Heart right ventricle (tissue), 16 donors: ENCODE data around the gene CDK14. TPM values are rescaled to one million over a fixed set of nuclear protein-coding genes. Genes with fewer than 3 reads are reported as not detected.
A peak's percentile ranks its signal among the peaks of the same experiment; 100 is the strongest.

Experiments
- ATAC-seq, 8 donors: fragments of 200-7000 bp; cut with Tn5 transposase; one replicate each; pipeline ENCODE4 v1.9.1; 2020; ENCODE audit warnings: mild to moderate bottlenecking in 8 of 8, moderate library complexity in 8 of 8, moderate number of reproducible peaks in 1 of 8
- DNase-seq, 2 donors: peaks; one replicate each; pipeline ENCODE4 v3.0.0-alpha.2; 2020
- H3K27ac ChIP-seq, 10 donors: fragments of 200-600 bp; sonication (generic) in 2 of 10; one replicate each; pipeline versions ENCODE4 v1.5.0 to v1.8.0; 2020 to 2022; ENCODE audit warnings: mild to moderate bottlenecking in 3 of 10
- H3K27me3 ChIP-seq, 7 donors: fragments of 200-600 bp; one replicate each; pipeline ENCODE4 v1.8.0; 2021 to 2022; ENCODE audit warnings: mild to moderate bottlenecking in 2 of 7
- H3K36me3 ChIP-seq, 9 donors: fragments of 200-600 bp; sonication (generic) in 1 of 9; one replicate each; pipeline versions ENCODE4 v1.5.0 to v1.8.0; 2020 to 2022; ENCODE audit warnings: mild to moderate bottlenecking in 2 of 9
- H3K4me1 ChIP-seq, 9 donors: fragments of 200-600 bp; sonication (generic) in 1 of 9; one replicate each; pipeline versions ENCODE4 v1.5.0 to v1.8.0; 2020 to 2022; ENCODE audit warnings: mild to moderate bottlenecking in 4 of 9
- H3K4me3 ChIP-seq, 10 donors: fragments of 200-600 bp; sonication (generic) in 2 of 10; one replicate each; pipeline versions ENCODE4 v1.5.0 to v1.8.0; 2020 to 2022; ENCODE audit warnings: mild to moderate bottlenecking in 7 of 10, moderate library complexity in 2 of 10
- H3K9me3 ChIP-seq, 11 donors: fragments of 200-600 bp in 10 of 11; sonication (generic) in 2 of 11; one replicate each; pipeline versions ENCODE4 v1.5.0 to v1.8.0; 2013 to 2022; ENCODE audit warnings: mild to moderate bottlenecking in 2 of 11, control low read depth in 1 of 11, moderate library complexity in 1 of 11
- WGBS, 2 donors: extraction: QIAGEN DNeasy Blood & Tissue Kit; methylation state at CpG; one replicate each; pipeline ENCODE4 v1.1.7; 2013; ENCODE audit warnings: inconsistent platforms in 1 of 2; 5-methylcytosine and 5-hydroxymethylcytosine counted together
- intact Hi-C, 10 donors: fragments of 100-400 bp; cut with DNase I; formaldehyde crosslinking; loops; one replicate each; pipeline versions ENCODE4 v1.11.1 to v1.14.2; 2022
- polyA plus RNA-seq, 2 donors: library from polyadenylated mRNA; stranded (reverse); fragments of 200-250 nt; gene quantifications; one replicate each; pipeline ENCODE4 v1.2.3, GENCODE V29; 2013
- total RNA-seq, 10 donors: library from RNA; stranded (reverse); fragmentation: NEBNext Ultra II Directional in 3 of 10; extraction: Animal tissue kit (Norgen Biotek cat#: 25700) in 3 of 10; gene quantifications; one replicate each; pipeline versions ENCODE4 v1.2.1 to v1.2.4, GENCODE V29; 2021 to 2023
- TF ChIP-seq, protein P1 (sequence below), 9 donors: fragments of 200-600 bp; sonication (generic) in 2 of 9; IDR thresholded peaks; one replicate each; pipeline versions ENCODE4 v1.5.0 to v1.8.0; 2021 to 2022; ENCODE audit warnings: antibody characterized with exemption in 9 of 9, mild to moderate bottlenecking in 5 of 9, moderate library complexity in 1 of 9
- donor health status: Arrhythmogenic right ventricular cardiomyopathy.
- donor health status: ischemic (EF 13 %, LVEDD 7.1; RV severe dilation, severe dysfunction).
- donor health status: healthy with polysubstance abuse.
- donor health status: DM: no; HTN: yes; CAD: no.
- donor health status: DM: no; HTN: no; CAD: no.
- donor health status: ischemic (EF 25% LVEDD 6.9; RV normal size, moderate dysfunction).
- donor health status: ischemic (EF 25% LVEDD 5.7; RV mildly dilated, moderate dysfunction).
- donor health status: healthy.
- donor health status: DM: yes; HTN: yes; CAD: no.
- donor health status: Ischemic cardiomyopathy.
- donor health status: ischemic (EF 35%, LVEDD 5.7; RV mildly dilated, moderate dysfunction).
- donor health status: nonischemic (EF 11% LVEDD 7.7; RV severe dilation, severe dysfunction).
- donor health status: DM: yes; HTN: yes; CAD: no.
- donor health status: PGD.
- donor health status: ischemic (EF 29% LVEDD 5.4; RV normal size, mild dysfunction).
- donor health status: nonischemic (EF 23%, LVEDD 6.1; RV moderate dilation, normal function).

CDK14 gene
- total and polyA plus RNA-seq, 12 donors, result 3.9 to 36.5 (median 21.4) TPM

DNA sequence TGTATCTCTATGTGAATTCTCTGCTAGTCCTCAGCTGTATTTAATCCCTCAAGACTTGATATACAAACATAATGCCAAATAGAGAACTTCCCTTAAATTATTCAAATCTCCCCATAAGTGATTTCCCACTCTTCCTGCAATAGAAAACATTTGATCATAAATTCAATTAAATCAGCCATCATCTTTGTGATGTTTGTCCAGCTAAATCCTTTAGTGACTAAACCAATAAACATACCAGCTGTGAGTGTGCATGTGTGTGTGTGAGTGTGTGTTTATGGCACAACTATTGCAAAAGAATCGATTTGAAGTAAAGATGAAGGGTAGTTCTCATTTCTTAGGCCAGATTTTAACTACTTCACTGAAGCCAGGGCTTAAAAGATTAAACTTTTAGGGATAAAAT is 492.6 kb downstream of the CDK14 start:
- Histone ChIP-seq H3K27me3 (no peaks in the 10 kb centered on the region), H3K9me3 (no peaks in the 10 kb centered on the region), H3K27ac (no peak overlapping the region), H3K4me3 (no peak overlapping the region), H3K4me1 (peaks cover 0 to 29% (median 16%) of the 10 kb centered on the region in 9 donors), H3K36me3 (no peaks in the 10 kb centered on the region)
- no peak for ATAC-seq
- TF ChIP-seq, protein P1, sequence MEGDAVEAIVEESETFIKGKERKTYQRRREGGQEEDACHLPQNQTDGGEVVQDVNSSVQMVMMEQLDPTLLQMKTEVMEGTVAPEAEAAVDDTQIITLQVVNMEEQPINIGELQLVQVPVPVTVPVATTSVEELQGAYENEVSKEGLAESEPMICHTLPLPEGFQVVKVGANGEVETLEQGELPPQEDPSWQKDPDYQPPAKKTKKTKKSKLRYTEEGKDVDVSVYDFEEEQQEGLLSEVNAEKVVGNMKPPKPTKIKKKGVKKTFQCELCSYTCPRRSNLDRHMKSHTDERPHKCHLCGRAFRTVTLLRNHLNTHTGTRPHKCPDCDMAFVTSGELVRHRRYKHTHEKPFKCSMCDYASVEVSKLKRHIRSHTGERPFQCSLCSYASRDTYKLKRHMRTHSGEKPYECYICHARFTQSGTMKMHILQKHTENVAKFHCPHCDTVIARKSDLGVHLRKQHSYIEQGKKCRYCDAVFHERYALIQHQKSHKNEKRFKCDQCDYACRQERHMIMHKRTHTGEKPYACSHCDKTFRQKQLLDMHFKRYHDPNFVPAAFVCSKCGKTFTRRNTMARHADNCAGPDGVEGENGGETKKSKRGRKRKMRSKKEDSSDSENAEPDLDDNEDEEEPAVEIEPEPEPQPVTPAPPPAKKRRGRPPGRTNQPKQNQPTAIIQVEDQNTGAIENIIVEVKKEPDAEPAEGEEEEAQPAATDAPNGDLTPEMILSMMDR (IDR thresholded peaks at IDR 0.05), result no peak
- WGBS, 2 donors, result 65 to 77% methylated on average over 1 of the region's 1 CpG
- no peak for DNase-seq
- intact Hi-C loops, result loop anchor here (2.0 to 10.0 kb wide), 12 partner anchors 174 to 796 kb away; partner anchors contain the start of genes FZD1 (in 5 of the 10) and MTERF1 (in 1 of the 10)

DNA sequence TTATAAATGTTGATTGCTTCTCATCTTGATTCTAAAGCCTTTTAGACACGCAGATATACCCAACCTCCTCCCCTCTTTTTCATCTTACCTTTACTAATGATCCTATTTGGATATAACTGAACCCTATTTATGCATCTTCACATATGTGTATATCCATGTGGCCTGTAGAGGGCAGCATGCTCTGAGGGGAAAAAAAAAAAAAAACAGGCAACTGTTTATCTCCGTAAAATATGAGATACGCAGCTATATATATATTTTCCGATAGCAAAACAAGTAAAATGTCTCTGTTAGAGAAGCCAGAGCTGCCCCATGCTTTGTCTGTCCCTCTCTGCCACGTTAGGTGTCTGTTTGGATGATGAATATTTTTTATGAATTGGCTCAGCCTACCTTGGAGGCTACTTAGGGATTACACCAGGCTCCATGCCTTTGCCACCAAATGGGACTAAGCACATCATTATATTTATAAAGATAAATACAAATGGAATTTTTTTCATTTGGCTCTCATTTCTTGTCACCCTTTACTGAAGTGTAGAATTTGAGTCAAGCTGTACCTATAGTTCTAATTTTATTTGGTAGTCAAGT is 493.4 kb downstream of the CDK14 start:
- TF ChIP-seq, protein P1 (IDR thresholded peaks at IDR 0.05), result peak; percentile 63 to 89 (median 82)

DNA sequence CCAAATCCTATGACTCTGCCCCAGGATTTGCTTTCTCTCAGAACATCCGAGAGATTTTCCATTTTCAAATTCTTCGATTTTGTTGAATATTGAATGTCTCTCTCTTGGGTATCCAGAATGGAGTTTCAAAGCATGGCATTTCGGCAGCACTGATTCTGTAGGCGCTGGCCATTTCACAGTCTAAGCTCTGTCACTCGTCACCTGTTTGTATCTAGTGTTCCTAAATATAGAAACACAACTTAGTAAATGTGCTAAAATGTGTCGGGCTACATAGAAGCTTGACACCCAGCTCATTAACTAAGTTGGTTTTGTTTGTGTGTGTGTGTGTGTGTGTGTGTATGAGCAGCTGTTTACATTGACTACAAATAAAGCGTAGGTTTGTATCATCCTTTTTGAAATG is 494.6 kb downstream of the CDK14 start:
- Histone ChIP-seq H3K4me3 (no peak overlapping the region), H3K27ac (peak overlapping the region in 5 of 10 donors; percentile 0 to 42 (median 32)), H3K9me3 (no peaks in the 10 kb centered on the region), H3K4me1 (peaks cover 0 to 14% (median 8%) of the 10 kb centered on the region in 9 donors), H3K36me3 (no peaks in the 10 kb centered on the region), H3K27me3 (no peaks in the 10 kb centered on the region)
- DNase-seq (no peak), ATAC-seq (peak; percentile 39 to 89 (median 76))
- WGBS, 2 donors, result 55 to 67% methylated on average over 7 of the region's 7 CpGs
- intact Hi-C loops, result loop anchor here in 4 of 10 donors (5.0 to 10.0 kb wide), 3 partner anchors 172 to 787 kb away; partner anchors contain the start of gene FZD1 (in 2 of the 4)
- TF ChIP-seq, protein P1 (IDR thresholded peaks at IDR 0.05), result no peak

More for the DNA sequence above, 493.4 kb downstream of the CDK14 start:
- H3K4me1 ChIP-seq, result peaks cover 0 to 21% (median 9%) of the 10 kb centered on the region in 9 donors
- H3K9me3 ChIP-seq, result no peaks in the 10 kb centered on the region
- intact Hi-C loops, result loop anchor here (2.0 to 10.0 kb wide), 12 partner anchors 173 to 795 kb away; partner anchors contain the start of genes FZD1 (in 5 of the 10) and MTERF1 (in 1 of the 10)
- 3 to 9% methylated on average over 5 of the region's 5 CpGs for WGBS, 2 donors
- DNase-seq, result no peak
- no peaks in the 10 kb centered on the region for H3K27me3 ChIP-seq
- H3K4me3 ChIP-seq, result peak overlapping the region in 7 of 10 donors; percentile 6 to 44 (median 36)
- no peaks in the 10 kb centered on the region for H3K36me3 ChIP-seq
- ATAC-seq, result peak; percentile 28 to 73 (median 64)
- H3K27ac ChIP-seq, result peak overlapping the region in 4 of 10 donors; percentile 29 to 62 (median 40)

DNA sequence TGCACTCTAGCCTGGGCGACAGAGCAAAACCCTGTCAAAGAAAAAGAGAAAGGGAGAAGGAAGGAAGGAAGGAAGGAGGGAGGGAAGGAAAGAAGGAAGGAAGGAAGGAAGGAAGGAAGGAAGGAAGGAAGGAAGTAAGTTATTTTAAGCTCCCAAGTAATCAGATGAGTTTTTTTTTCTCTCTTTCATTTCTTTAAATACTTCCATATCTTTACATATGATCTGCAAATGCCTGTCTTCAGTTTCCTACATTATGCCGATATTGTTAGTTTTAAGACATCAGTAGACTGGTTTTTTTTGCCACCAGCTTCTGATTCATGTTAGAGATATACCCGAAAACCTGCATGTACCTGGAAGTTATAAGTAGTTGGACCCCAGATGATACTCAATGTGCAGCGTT is 495.5 kb downstream of the CDK14 start:
- H3K9me3 ChIP-seq, result no peaks in the 10 kb centered on the region
- no peaks in the 10 kb centered on the region for H3K27me3 ChIP-seq
- DNase-seq, result no peak
- no peak for ATAC-seq
- no peaks in the 10 kb centered on the region for H3K36me3 ChIP-seq
- intact Hi-C loops, result loop anchor here in 4 of 10 donors (5.0 to 10.0 kb wide), 3 partner anchors 171 to 786 kb away; partner anchors contain the start of gene FZD1 (in 2 of the 4)
- no peak overlapping the region for H3K4me3 ChIP-seq
- H3K27ac ChIP-seq, result no peak overlapping the region
- TF ChIP-seq, protein P1 (IDR thresholded peaks at IDR 0.05), result no peak
- 84 to 85% methylated on average over 4 of the region's 4 CpGs for WGBS, 2 donors
- H3K4me1 ChIP-seq, result peaks cover 0 to 14% (median 8%) of the 10 kb centered on the region in 9 donors
